ENCODE measurements around the gene POC5. TPM values are rescaled to one million over a fixed set of nuclear protein-coding genes. Genes with fewer than 3 reads are reported as not detected.

The POC5 gene
- total RNA-seq = 15.0 and 25.6 TPM in 2 replicates

GRCh38 chr5:75717082-75717922 lies at the start of gene POC5:
TSS of gene POC5 (minus strand) at chr5:75717437. CDS start at chr5:75712937, 4,500 bp downstream.

Other genes with a start within 250 kb of the POC5 start
- gene CERT1, start 205.8 kb downstream of the POC5 start, total RNA-seq = 25.0 and 42.0 TPM in 2 replicates
- gene POLK, start 205.5 kb downstream of the POC5 start, total RNA-seq = 44.2 and 57.0 TPM in 2 replicates
- gene ANKDD1B, start 106.0 kb downstream of the POC5 start, total RNA-seq = 0.33 and 0.62 TPM in 2 replicates

Data from uterine smooth muscle cell (primary cell).